Measurements from ENCODE around the gene CBX3. TPM values are rescaled to one million over a fixed set of nuclear protein-coding genes. Genes with fewer than 3 reads are reported as not detected.
A peak's percentile ranks its signal among the peaks of the same experiment; 100 is the strongest.

Gene CBX3
- total and polyA plus RNA-seq, 2 of the 13 experiments (the other 11 are each of a cell fraction or from before 2014, with no cell fraction given): 53.9 to 249 TPM

- no peak for TF ChIP-seq ZNF646 (CRISPR knock-in tag; IDR thresholded peaks at IDR 0.05)
- TF ChIP-seq CCAR2 (optimal IDR thresholded peaks at IDR 0.05; ENCODE audit: low read depth, low read length): no peak
- peak; percentile 59 for TF ChIP-seq NR0B2 (CRISPR knock-in tag; IDR thresholded peaks at IDR 0.05)
- TF ChIP-seq TCF12 (IDR thresholded peaks at IDR 0.05): no peak
- peak; percentile 13; the same call in 1 of the 2 replicates for TF ChIP-seq TCF12 (CRISPR knock-in tag; IDR thresholded peaks at IDR 0.05)
- peak; percentile 11; the same call in 1 of the 2 replicates for TF ChIP-seq KDM2A (CRISPR knock-in tag; IDR thresholded peaks at IDR 0.05; ENCODE audit: borderline replicate concordance, low read depth)
- no peak for TF ChIP-seq ZNF138 (CRISPR knock-in tag; IDR thresholded peaks at IDR 0.05; ENCODE audit: low read depth)
- TF ChIP-seq SKI (IDR thresholded peaks at IDR 0.05; ENCODE audit: partially characterized antibody): peak; percentile 77
- peak; percentile 69 for TF ChIP-seq E2F2 (CRISPR knock-in tag; IDR thresholded peaks at IDR 0.05; ENCODE audit: borderline replicate concordance)
- peak; percentile 46; the same call in 1 of the 2 replicates for TF ChIP-seq ELF3 (CRISPR knock-in tag; IDR thresholded peaks at IDR 0.05)
- TF ChIP-seq GTF3A (CRISPR knock-in tag; conservative IDR thresholded peaks at IDR 0.05): no peak
- no peak for TF ChIP-seq ZFAT (CRISPR knock-in tag; conservative IDR thresholded peaks at IDR 0.05)
- no peak for TF ChIP-seq GPN1 (CRISPR knock-in tag; IDR thresholded peaks at IDR 0.05; ENCODE audit: borderline replicate concordance)
- TF ChIP-seq ZNF614 (CRISPR knock-in tag; IDR thresholded peaks at IDR 0.05; ENCODE audit: borderline replicate concordance): peak; percentile 79; the same call in 1 of the 2 replicates
- TF ChIP-seq TCF7 (IDR thresholded peaks at IDR 0.05; ENCODE audit: low read depth): no peak; the same call in 1 of the 2 replicates
- TF ChIP-seq MTERF4 (CRISPR knock-in tag; IDR thresholded peaks at IDR 0.05): peak; percentile 34
- peak; percentile 97 for TF ChIP-seq SRY (CRISPR knock-in tag; IDR thresholded peaks at IDR 0.05)
- TF ChIP-seq NFYB (CRISPR knock-in tag; IDR thresholded peaks at IDR 0.05): peak; percentile 16; the same call in 1 of the 2 replicates
These were observed 900 bp upstream of the CBX3 start, which contains the start of gene HNRNPA2B1 (continued) for GRCh38 chr7:26200444-26201246.

Data from HepG2 (cell line).